Right atrium auricular region (tissue), 2 donors: ENCODE data around the gene TFEB. TPM values are rescaled to one million over a fixed set of nuclear protein-coding genes. Genes with fewer than 3 reads are reported as not detected.

ENCODE experiments used
- DNase-seq: peaks from one replicate; pipeline ENCODE4 v3.0.0-alpha.2; 2019; ENCODE audit warnings: low spot score
- H3K27ac ChIP-seq, 2 donors: fragments of 200-600 bp; sonication (generic); 1 replicate in 1 of 2; 2 replicates in 1 of 2; pipeline ENCODE4 v1.5.1; 2016 to 2019
- H3K27me3 ChIP-seq, 2 donors: fragments of 200-600 bp; sonication (generic); one replicate each; pipeline versions ENCODE4 v1.5.1 to v1.6.0; 2017 to 2019
- H3K36me3 ChIP-seq: fragments of 200-600 bp; sonication (generic); one replicate; pipeline ENCODE4 v1.5.1; 2016
- H3K4me1 ChIP-seq, 2 donors: fragments of 200-600 bp; sonication (generic); one replicate each; pipeline versions ENCODE4 v1.5.1 to v1.6.0; 2017 to 2019
- H3K4me3 ChIP-seq, 2 donors: fragments of 200-600 bp; sonication (generic); 1 replicate in 1 of 2; 2 replicates in 1 of 2; pipeline ENCODE4 v1.5.1; 2017 to 2019; ENCODE audit warnings: mild to moderate bottlenecking in 1 of 2, moderate library complexity in 1 of 2
- H3K9me3 ChIP-seq, 2 donors: fragments of 200-600 bp; sonication (generic); one replicate each; pipeline ENCODE4 v1.5.1; 2019
- total RNA-seq, 2 donors: library from RNA; depleted of rRNA; stranded (reverse); fragments of >200 nt; gene quantifications; one replicate each; pipeline ENCODE4 v1.1.0, GENCODE V29; 2016
- TF ChIP-seq, protein P1 (sequence below), 2 donors: fragments of 200-600 bp; sonication (generic); IDR thresholded peaks; one replicate each; pipeline ENCODE4 v1.5.1; 2019; ENCODE audit warnings: antibody characterized with exemption in 2 of 2

TFEB gene
- total RNA-seq, 2 donors from 2014 or later = 31.5 to 35.8 TPM

GRCh38 chr6:41677124-41677921 lies 58.1 kb downstream of the TFEB start:
- H3K4me1 ChIP-seq = peaks cover 0 to 5% of the 10 kb centered on the region in 2 donors
- no peaks in the 10 kb centered on the region for H3K36me3 ChIP-seq
- DNase-seq = no peak
- no peaks in the 10 kb centered on the region for H3K27me3 ChIP-seq
- TF ChIP-seq, protein P1, sequence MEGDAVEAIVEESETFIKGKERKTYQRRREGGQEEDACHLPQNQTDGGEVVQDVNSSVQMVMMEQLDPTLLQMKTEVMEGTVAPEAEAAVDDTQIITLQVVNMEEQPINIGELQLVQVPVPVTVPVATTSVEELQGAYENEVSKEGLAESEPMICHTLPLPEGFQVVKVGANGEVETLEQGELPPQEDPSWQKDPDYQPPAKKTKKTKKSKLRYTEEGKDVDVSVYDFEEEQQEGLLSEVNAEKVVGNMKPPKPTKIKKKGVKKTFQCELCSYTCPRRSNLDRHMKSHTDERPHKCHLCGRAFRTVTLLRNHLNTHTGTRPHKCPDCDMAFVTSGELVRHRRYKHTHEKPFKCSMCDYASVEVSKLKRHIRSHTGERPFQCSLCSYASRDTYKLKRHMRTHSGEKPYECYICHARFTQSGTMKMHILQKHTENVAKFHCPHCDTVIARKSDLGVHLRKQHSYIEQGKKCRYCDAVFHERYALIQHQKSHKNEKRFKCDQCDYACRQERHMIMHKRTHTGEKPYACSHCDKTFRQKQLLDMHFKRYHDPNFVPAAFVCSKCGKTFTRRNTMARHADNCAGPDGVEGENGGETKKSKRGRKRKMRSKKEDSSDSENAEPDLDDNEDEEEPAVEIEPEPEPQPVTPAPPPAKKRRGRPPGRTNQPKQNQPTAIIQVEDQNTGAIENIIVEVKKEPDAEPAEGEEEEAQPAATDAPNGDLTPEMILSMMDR (IDR thresholded peaks at IDR 0.05) = no peak
- no peak overlapping the region for H3K27ac ChIP-seq
- H3K9me3 ChIP-seq = no peaks in the 10 kb centered on the region
- no peak overlapping the region for H3K4me3 ChIP-seq

DNA sequence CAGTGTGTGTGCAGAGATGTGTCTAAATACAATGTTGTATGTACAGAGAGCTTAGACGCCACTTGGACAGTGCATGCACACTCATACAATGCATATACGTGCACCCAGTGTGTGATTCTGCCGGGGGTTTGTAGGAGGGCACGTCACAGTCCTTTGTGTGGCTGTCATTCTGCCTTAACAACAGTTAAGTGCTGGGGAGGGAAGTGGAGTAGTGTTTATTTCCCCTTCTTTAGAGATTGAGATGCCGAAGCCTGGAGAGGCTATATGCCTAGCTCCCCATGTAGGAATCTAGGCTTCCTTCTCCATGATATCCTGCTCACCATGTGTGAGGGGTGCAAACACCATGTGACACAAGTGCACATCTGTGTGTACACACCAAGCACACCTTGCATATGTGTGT lies 59.0 kb downstream of the TFEB start:
- DNase-seq = no peak
- Histone ChIP-seq H3K36me3 (no peaks in the 10 kb centered on the region), H3K27ac (no peak overlapping the region), H3K27me3 (no peaks in the 10 kb centered on the region), H3K9me3 (no peaks in the 10 kb centered on the region), H3K4me3 (no peak overlapping the region), H3K4me1 (no peaks in the 10 kb centered on the region)
- TF ChIP-seq, protein P1 (IDR thresholded peaks at IDR 0.05) = no peak

DNA sequence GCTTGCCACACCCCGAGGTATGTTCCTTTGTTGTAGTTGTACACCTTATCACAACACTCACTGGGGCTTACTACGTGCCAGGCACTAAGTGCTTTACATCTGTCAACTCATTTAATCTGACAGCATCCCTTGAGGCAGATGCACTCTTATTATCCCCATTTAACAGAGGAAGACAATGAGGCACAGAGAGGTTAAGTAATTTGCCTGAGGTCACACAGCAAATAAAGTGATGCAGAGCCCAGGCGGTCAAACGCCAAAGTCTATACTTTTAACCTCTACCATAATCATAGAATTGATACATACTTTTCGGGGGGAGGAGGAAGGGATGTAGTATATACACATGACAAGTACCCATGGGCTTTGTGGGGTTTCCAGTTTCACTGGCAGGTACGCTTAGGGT lies 59.4 kb downstream of the TFEB start:
- Histone ChIP-seq H3K4me1 (no peaks in the 10 kb centered on the region), H3K27ac (no peak overlapping the region), H3K9me3 (no peaks in the 10 kb centered on the region), H3K36me3 (no peaks in the 10 kb centered on the region), H3K4me3 (no peak overlapping the region), H3K27me3 (no peaks in the 10 kb centered on the region)
- DNase-seq = no peak
- TF ChIP-seq, protein P1 (IDR thresholded peaks at IDR 0.05) = no peak

DNA sequence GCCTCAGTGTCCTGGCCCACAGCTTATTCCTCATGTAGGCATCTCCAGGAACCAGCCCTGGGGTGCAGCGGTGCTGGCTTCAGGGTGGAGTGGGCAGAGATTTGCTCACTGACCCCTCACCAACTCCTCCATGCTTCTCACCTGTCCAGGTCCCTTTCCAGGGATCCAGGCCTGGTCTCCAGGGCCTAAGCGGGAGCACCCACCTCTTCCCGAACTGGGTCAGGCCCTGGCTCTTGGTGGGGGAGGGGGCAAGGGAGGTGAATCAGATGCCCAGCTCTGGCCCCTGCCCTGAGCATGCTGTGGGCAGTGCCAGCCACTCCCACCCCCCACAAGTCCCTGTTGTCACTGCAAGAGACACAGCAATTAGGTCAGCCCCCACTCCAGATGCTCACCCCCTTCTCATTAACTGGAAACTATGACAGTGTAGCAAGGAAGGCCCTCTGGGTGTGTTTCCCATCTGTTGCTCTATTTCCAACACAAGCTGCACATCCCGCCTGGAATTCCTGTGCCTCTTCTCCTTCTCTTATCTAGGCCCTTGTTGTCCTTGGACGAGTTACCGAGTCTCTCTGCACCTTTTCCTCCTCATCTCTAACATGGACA lies 60.1 kb downstream of the TFEB start:
- Histone ChIP-seq H3K27ac (no peak overlapping the region), H3K36me3 (no peaks in the 10 kb centered on the region), H3K9me3 (no peaks in the 10 kb centered on the region), H3K4me3 (no peak overlapping the region), H3K4me1 (no peaks in the 10 kb centered on the region), H3K27me3 (no peaks in the 10 kb centered on the region)
- DNase-seq = no peak
- TF ChIP-seq, protein P1 (IDR thresholded peaks at IDR 0.05) = no peak

- no peaks in the 10 kb centered on the region for H3K9me3 ChIP-seq
- no peaks in the 10 kb centered on the region for H3K27me3 ChIP-seq
- no peak overlapping the region for H3K27ac ChIP-seq
- no peak overlapping the region for H3K4me3 ChIP-seq
- DNase-seq = no peak
- no peaks in the 10 kb centered on the region for H3K36me3 ChIP-seq
- no peaks in the 10 kb centered on the region for H3K4me1 ChIP-seq
- TF ChIP-seq, protein P1 (IDR thresholded peaks at IDR 0.05) = no peak
Observed at GRCh38 chr6:41674231-41675000, 61.0 kb downstream of the TFEB start.
